Measurements from ENCODE around the gene SI.

- TF ChIP-seq CTCF (IDR thresholded peaks at IDR 0.05) (no peak), POLR2A (IDR thresholded peaks at IDR 0.05) (no peak), EP300 (IDR thresholded peaks at IDR 0.05) (no peak)
Measured at GRCh38 chr3:165125836-165126235, 47.5 kb upstream of the SI start.

Measured in ovary (tissue), 3 donors.